GM19395 (cell line): ENCODE results near the gene RNASEL.

ENCODE experiments used
- ATAC-seq: cut with Tn5 transposase; IDR thresholded peaks from one replicate; pipeline ENCODE4 v1.9.1; 2021; ENCODE audit warnings: mild to moderate bottlenecking, moderate library complexity; ENCODE audit not compliant: unreplicated experiment

Gene RNASEL

GRCh38 chr1:182601913-182602312 is 12.9 kb upstream of the RNASEL start:
- ATAC-seq = no peak

- peak; percentile 32 for ATAC-seq
These were observed 12.3 kb upstream of the RNASEL start for GRCh38 chr1:182601416-182601786.

GRCh38 chr1:182600745-182601415 is 11.8 kb upstream of the RNASEL start:
- ATAC-seq = no peak

- ATAC-seq = no peak
These were observed 11.1 kb upstream of the RNASEL start for GRCh38 chr1:182600036-182600713.

GRCh38 chr1:182599339-182599738 is 10.3 kb upstream of the RNASEL start:
- no peak for ATAC-seq

- ATAC-seq = no peak
These were observed 9.2 kb upstream of the RNASEL start for GRCh38 chr1:182598296-182598695.

GRCh38 chr1:182596934-182597333 is 7.9 kb upstream of the RNASEL start:
- ATAC-seq = no peak

GRCh38 chr1:182595641-182596240 is 6.7 kb upstream of the RNASEL start:
- no peak for ATAC-seq

- no peak for ATAC-seq
These were observed 875 bp upstream of the RNASEL start for GRCh38 chr1:182589931-182590330.

- no peak for ATAC-seq
These were observed 464 bp upstream of the RNASEL start for GRCh38 chr1:182589520-182589919.

- no peak for ATAC-seq
These were observed 1.2 kb downstream of the RNASEL start for GRCh38 chr1:182587666-182588499.

GRCh38 chr1:182587093-182587492 is 2.0 kb downstream of the RNASEL start:
- ATAC-seq = no peak

GRCh38 chr1:182586380-182586779 is 2.7 kb downstream of the RNASEL start:
- no peak for ATAC-seq

GRCh38 chr1:182584746-182585145 is 4.3 kb downstream of the RNASEL start:
- no peak for ATAC-seq

- ATAC-seq = no peak
These were observed 8.3 kb downstream of the RNASEL start for GRCh38 chr1:182580736-182581135.

- no peak for ATAC-seq
These were observed 13.4 kb downstream of the RNASEL start for GRCh38 chr1:182575540-182576149.

GRCh38 chr1:182574156-182574555 is 14.9 kb downstream of the RNASEL start:
- no peak for ATAC-seq

GRCh38 chr1:182570611-182570970 is 18.5 kb downstream of the RNASEL start:
- no peak for ATAC-seq

- no peak for ATAC-seq
These were observed 19.0 kb downstream of the RNASEL start for GRCh38 chr1:182569939-182570610.

GRCh38 chr1:182568647-182569284 is 20.3 kb downstream of the RNASEL start:
- peak; percentile 47 for ATAC-seq
